ENCODE results near the gene EIF2AK2. TPM values are rescaled to one million over a fixed set of nuclear protein-coding genes. Genes with fewer than 3 reads are reported as not detected.

EIF2AK2 gene
- total RNA-seq, 1 donor from 2014 or later: 66.7 TPM

DNA sequence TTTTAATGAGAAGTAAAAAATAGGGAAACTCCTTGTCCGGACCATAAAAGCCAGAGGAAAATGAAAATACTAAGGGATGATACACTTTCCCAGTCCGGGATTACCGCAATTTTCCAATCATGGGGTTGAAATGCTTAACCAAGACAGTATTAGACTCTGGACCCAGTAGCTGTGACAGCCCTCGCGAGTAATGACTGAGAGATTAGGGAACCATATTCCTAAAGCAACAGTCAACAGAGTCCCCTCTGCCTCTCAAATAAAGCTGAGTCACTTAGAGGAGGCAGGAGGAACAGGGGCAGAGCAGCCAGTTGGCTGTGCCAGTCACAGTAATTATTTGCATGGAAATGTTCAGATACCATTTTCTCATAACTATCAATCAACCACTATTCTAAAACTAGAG, 37.6 kb downstream of the EIF2AK2 start:
- no peaks in the 10 kb centered on the region for H3K9me3 Mint-ChIP-seq
- H3K4me3 Mint-ChIP-seq: no peak overlapping the region
- H3K27me3 Mint-ChIP-seq (ENCODE audit: low read depth): no peaks in the 10 kb centered on the region
- TF ChIP-seq, protein P1, sequence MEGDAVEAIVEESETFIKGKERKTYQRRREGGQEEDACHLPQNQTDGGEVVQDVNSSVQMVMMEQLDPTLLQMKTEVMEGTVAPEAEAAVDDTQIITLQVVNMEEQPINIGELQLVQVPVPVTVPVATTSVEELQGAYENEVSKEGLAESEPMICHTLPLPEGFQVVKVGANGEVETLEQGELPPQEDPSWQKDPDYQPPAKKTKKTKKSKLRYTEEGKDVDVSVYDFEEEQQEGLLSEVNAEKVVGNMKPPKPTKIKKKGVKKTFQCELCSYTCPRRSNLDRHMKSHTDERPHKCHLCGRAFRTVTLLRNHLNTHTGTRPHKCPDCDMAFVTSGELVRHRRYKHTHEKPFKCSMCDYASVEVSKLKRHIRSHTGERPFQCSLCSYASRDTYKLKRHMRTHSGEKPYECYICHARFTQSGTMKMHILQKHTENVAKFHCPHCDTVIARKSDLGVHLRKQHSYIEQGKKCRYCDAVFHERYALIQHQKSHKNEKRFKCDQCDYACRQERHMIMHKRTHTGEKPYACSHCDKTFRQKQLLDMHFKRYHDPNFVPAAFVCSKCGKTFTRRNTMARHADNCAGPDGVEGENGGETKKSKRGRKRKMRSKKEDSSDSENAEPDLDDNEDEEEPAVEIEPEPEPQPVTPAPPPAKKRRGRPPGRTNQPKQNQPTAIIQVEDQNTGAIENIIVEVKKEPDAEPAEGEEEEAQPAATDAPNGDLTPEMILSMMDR (IDR thresholded peaks at IDR 0.05; ENCODE audit: unreplicated experiment): no peak
- H3K4me1 Mint-ChIP-seq: no peaks in the 10 kb centered on the region
- no peak for DNase-seq (ENCODE audit: low spot score in 2 of 2, unreplicated experiment in 2 of 2)
- peaks cover 40% of the 10 kb centered on the region for H3K36me3 Mint-ChIP-seq
- H3K27ac Mint-ChIP-seq: no peak overlapping the region

DNA sequence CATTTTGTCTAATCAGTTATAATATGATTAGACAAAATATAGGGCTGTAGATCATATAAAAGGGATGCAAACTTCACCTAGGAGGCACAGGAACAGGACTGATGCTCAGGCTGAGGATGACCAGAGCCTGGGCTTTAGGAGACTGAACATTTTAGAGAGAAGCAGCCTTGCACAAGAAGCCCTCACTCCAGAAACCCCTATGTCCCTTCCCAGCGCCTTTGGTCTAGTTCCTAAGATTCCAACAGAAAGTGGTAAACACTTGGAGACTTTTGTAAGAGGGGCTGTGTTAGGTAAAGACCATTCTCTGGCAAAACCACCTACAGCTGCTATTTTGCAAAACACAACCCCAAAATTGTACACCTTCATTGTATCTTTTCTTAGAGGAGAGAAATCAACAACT, 39.2 kb downstream of the EIF2AK2 start:
- H3K9me3 Mint-ChIP-seq: no peaks in the 10 kb centered on the region
- H3K4me3 Mint-ChIP-seq: no peak overlapping the region
- no peak for DNase-seq (ENCODE audit: low spot score in 2 of 2, unreplicated experiment in 2 of 2)
- TF ChIP-seq, protein P1 (IDR thresholded peaks at IDR 0.05; ENCODE audit: unreplicated experiment): no peak
- peaks cover 42% of the 10 kb centered on the region for H3K36me3 Mint-ChIP-seq
- no peaks in the 10 kb centered on the region for H3K4me1 Mint-ChIP-seq
- no peaks in the 10 kb centered on the region for H3K27me3 Mint-ChIP-seq (ENCODE audit: low read depth)
- no peak overlapping the region for H3K27ac Mint-ChIP-seq

DNA sequence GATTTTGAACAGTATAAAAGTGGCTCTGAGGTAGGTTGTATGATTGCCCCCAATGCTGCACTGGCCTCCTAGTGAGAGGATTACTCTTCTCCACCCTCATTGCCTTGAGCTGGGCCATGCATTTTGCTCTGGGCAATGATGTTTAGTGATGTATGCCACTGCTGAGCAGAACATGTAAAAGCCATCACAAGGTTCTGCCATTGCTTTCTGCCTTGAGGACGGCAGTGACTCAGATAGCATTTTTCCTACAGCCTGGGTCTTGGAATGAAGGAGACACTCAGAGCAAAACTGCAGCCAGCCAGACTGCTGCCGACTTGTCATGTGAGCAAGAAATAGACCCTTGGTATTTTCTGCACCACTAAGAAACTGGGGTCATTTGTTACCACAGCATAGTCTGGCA, 44.8 kb downstream of the EIF2AK2 start:
- Mint-ChIP-seq H3K9me3 (no peaks in the 10 kb centered on the region), H3K36me3 (peaks cover 50% of the 10 kb centered on the region), H3K27me3 (ENCODE audit: low read depth) (no peaks in the 10 kb centered on the region), H3K4me3 (no peak overlapping the region), H3K4me1 (no peaks in the 10 kb centered on the region), H3K27ac (no peak overlapping the region)
- TF ChIP-seq, protein P1 (IDR thresholded peaks at IDR 0.05; ENCODE audit: unreplicated experiment): no peak
- no peak for DNase-seq (ENCODE audit: low spot score in 2 of 2, unreplicated experiment in 2 of 2)

DNA sequence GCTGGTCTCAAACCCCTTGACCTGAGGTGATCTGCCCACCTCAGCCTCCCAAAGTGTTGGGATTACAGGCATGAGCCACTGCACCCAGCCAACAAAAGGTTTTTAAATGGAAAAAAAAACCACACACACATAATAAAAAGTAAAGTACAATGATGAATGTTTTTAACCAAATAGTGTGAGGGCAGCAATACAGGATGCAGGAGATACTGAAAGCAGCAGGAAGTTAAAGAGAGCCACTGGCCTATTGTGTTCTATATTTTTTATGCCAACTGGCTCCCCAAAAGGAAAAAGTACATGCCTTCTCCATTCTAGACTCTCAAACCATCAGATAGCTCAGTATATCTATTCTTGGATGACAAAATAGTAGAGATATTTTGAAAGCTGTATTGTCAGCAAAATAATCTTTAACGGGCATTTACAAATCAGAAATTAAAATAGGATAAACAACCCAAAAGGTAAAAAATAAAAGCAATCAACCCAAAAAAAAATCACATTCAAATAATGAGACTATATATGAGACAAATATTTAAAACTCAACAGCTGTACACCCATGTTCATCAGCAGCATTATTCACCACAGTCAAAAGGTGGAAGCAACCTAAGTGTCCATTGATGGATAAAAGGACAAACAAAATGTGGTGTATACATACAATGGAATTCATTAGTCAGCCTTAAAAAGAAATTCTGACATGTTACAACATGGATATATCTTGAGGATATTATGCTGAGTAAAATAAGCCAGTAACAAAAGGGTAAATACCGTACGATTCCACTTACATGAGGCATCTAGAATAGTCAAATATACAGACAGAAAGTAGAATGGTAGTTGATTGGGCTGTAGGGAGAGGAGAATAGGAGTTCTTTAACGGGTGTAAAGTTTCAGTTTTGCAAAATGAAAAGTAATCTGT, 46.2 kb downstream of the EIF2AK2 start:
- no peak for DNase-seq (ENCODE audit: low spot score in 2 of 2, unreplicated experiment in 2 of 2)
- H3K27ac Mint-ChIP-seq: no peak overlapping the region
- peaks cover 48% of the 10 kb centered on the region for H3K36me3 Mint-ChIP-seq
- H3K9me3 Mint-ChIP-seq: no peaks in the 10 kb centered on the region
- TF ChIP-seq, protein P1 (IDR thresholded peaks at IDR 0.05; ENCODE audit: unreplicated experiment): no peak
- no peak overlapping the region for H3K4me3 Mint-ChIP-seq
- no peaks in the 10 kb centered on the region for H3K27me3 Mint-ChIP-seq (ENCODE audit: low read depth)
- H3K4me1 Mint-ChIP-seq: no peaks in the 10 kb centered on the region

DNA sequence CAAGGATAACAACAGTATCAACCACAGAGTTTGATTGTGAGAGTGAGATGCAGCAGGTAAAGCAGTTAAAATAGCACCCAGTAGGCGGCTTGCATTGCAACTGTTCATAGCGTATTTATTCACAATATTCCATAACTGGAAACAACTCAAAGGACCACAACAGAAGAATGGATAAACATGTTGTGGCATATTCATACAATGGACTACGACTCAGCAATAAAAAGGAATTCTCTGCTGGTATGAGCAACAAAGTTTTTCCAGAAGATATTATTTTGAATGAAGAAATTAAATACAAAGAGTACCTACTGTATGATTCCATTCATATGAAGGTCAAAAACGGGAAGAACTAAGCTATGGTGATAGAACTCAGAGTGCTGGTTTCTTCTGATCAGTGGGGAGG, 47.3 kb downstream of the EIF2AK2 start:
- Mint-ChIP-seq H3K36me3 (peaks cover 49% of the 10 kb centered on the region), H3K27me3 (ENCODE audit: low read depth) (no peaks in the 10 kb centered on the region), H3K9me3 (no peaks in the 10 kb centered on the region), H3K27ac (no peak overlapping the region), H3K4me3 (no peak overlapping the region), H3K4me1 (no peaks in the 10 kb centered on the region)
- TF ChIP-seq, protein P1 (IDR thresholded peaks at IDR 0.05; ENCODE audit: unreplicated experiment): no peak
- DNase-seq (ENCODE audit: low spot score in 2 of 2, unreplicated experiment in 2 of 2): no peak

Measured in mesothelial cell of epicardium (in vitro differentiated cells).